Kidney (tissue), 14 donors: ENCODE data around the gene COX7A2L. TPM values are rescaled to one million over a fixed set of nuclear protein-coding genes. Genes with fewer than 3 reads are reported as not detected.

Source experiments
- DNase-seq, 5 donors: peaks; one replicate each; pipeline ENCODE4 v3.0.0-alpha.2; 2013 to 2020
- FAIRE-seq: peaks from 2 replicates; lab custom pipeline; 2012; peaks lifted over from hg19 to GRCh38; lab: Jason Lieb, UNC
- H3K27ac ChIP-seq, 2 donors: one replicate each; pipeline ENCODE4 v1.7.0; 2013; ENCODE audit warnings: low read depth in 2 of 2, low read length in 2 of 2, inconsistent platforms in 1 of 2
- H3K27me3 ChIP-seq: one replicate; pipeline ENCODE4 v1.7.1; 2013; ENCODE audit warnings: low read length, inconsistent platforms; ENCODE audit not compliant: control insufficient read depth, insufficient read depth
- H3K36me3 ChIP-seq, 3 donors: one replicate each; pipeline versions ENCODE4 v1.7.0 to v1.7.1; 2013; ENCODE audit warnings: low read length in 3 of 3, control low read depth in 1 of 3, inconsistent platforms in 1 of 3; ENCODE audit not compliant: insufficient read depth in 3 of 3, control insufficient read depth in 2 of 3
- H3K4me1 ChIP-seq, 3 donors: one replicate each; pipeline versions ENCODE4 v1.7.0 to v1.7.1; 2013; ENCODE audit warnings: low read length in 3 of 3, inconsistent platforms in 1 of 3, low read depth in 1 of 3; ENCODE audit not compliant: control insufficient read depth in 2 of 3, insufficient read depth in 2 of 3
- H3K4me3 ChIP-seq, 3 donors: one replicate each; pipeline versions ENCODE4 v1.7.0 to v1.8.1; 2013; ENCODE audit warnings: low read length in 3 of 3, control low read depth in 1 of 3, inconsistent platforms in 1 of 3
- H3K9ac ChIP-seq, 3 donors: one replicate each; pipeline versions ENCODE4 v1.7.0 to v1.7.1; 2013; ENCODE audit warnings: low read length in 3 of 3, control low read depth in 1 of 3, inconsistent platforms in 1 of 3
- H3K9me3 ChIP-seq, 3 donors: one replicate each; pipeline versions ENCODE4 v1.7.0 to v1.7.1; 2013; ENCODE audit warnings: low read length in 3 of 3, control low read depth in 1 of 3, inconsistent platforms in 1 of 3; ENCODE audit not compliant: control insufficient read depth in 2 of 3, insufficient read depth in 1 of 3
- CTCF ChIP-seq: IDR thresholded peaks from 3 replicates; pipeline ENCODE4 v1.5.1; 2012; ENCODE audit warnings: mild to moderate bottlenecking, moderate library complexity, borderline replicate concordance; ENCODE audit not compliant: insufficient read depth; ENCODE audit errors: extremely low read depth
- intact Hi-C: fragments of 100-400 bp; cut with DNase I; formaldehyde crosslinking; loops from one replicate; pipeline ENCODE4 v1.11.1; 2022
- polyA plus RNA-seq: library from polyadenylated mRNA; stranded (reverse); fragments of 350-450 nt; fragmentation: Illumina TruSeq; extraction: RNeasy Lipid Tissue Mini Kit (QIAGEN cat#74804); gene quantifications from one replicate; pipeline ENCODE4 v1.2.3, GENCODE V29; 2014; ENCODE audit warnings: low read depth, low replicate concordance; ENCODE audit not compliant: insufficient read depth
- total RNA-seq: library from RNA; stranded (reverse); fragmentation: NEBNext Ultra II Directional; extraction: Animal tissue kit (Norgen Biotek cat#: 25700); gene quantifications from one replicate; pipeline ENCODE4 v1.2.1, GENCODE V29; 2021
- donor health status: control.
- donor health status: control.
- donor health status: control.
- donor health status: control.
- donor health status: control.
- donor health status: DM: yes; HTN: yes; CAD: no.
- donor health status: Normal renal cell carcinoma (clear cell type).

The COX7A2L gene
- total and polyA plus RNA-seq, 2 donors from 2014 or later = 90.2 to 321 TPM

- H3K36me3 ChIP-seq = peaks cover 8 to 35% (median 13%) of the 10 kb centered on the region in 3 donors
- DNase-seq = peak in 2 of 5 donors; percentile 75 to 79
Measured at GRCh38 chr2:42329736-42330135, 31.3 kb downstream of the COX7A2L start.

GRCh38 chr2:42328923-42329322 lies 32.1 kb downstream of the COX7A2L start:
- H3K9ac ChIP-seq = no peak overlapping the region
- intact Hi-C loops = no loop called here

More at GRCh38 chr2:42329736-42330135, 31.3 kb downstream of the COX7A2L start:
- Histone ChIP-seq H3K4me3 (no peak overlapping the region), H3K27ac (no peak overlapping the region), H3K9me3 (no peaks in the 10 kb centered on the region), H3K27me3 (no peaks in the 10 kb centered on the region), H3K4me1 (peaks cover 0 to 3% (median 0%) of the 10 kb centered on the region in 3 donors), H3K9ac (no peak overlapping the region)
- intact Hi-C loops = no loop called here
- no peak for FAIRE-seq
- no peak for TF ChIP-seq CTCF

GRCh38 chr2:42328148-42328833 lies 32.7 kb downstream of the COX7A2L start:
- FAIRE-seq = no peak
- Histone ChIP-seq H3K27me3 (no peaks in the 10 kb centered on the region), H3K36me3 (peaks cover 8 to 29% (median 9%) of the 10 kb centered on the region in 3 donors), H3K9me3 (no peaks in the 10 kb centered on the region), H3K27ac (no peak overlapping the region), H3K9ac (no peak overlapping the region), H3K4me3 (no peak overlapping the region), H3K4me1 (peaks cover 0 to 3% (median 0%) of the 10 kb centered on the region in 3 donors)
- peak in 2 of 5 donors; percentile 33 to 42 for DNase-seq
- peak; percentile 31 for TF ChIP-seq CTCF
- intact Hi-C loops = no loop called here

More at GRCh38 chr2:42328923-42329322, 32.1 kb downstream of the COX7A2L start:
- Histone ChIP-seq H3K27ac (no peak overlapping the region), H3K36me3 (peaks cover 8 to 35% (median 13%) of the 10 kb centered on the region in 3 donors), H3K9me3 (no peaks in the 10 kb centered on the region), H3K4me3 (no peak overlapping the region), H3K27me3 (no peaks in the 10 kb centered on the region), H3K4me1 (peaks cover 0 to 3% (median 0%) of the 10 kb centered on the region in 3 donors)
- TF ChIP-seq CTCF = no peak
- no peak for FAIRE-seq
- no peak for DNase-seq
